B cell (primary cell): ENCODE results near the gene PLPP7.

Experiments used
- EZH2 ChIP-seq: IDR thresholded peaks from 2 replicates; pipeline ENCODE4 v1.6.1; 2012; ENCODE audit warnings: borderline replicate concordance, low read depth, mild to moderate bottlenecking, moderate library complexity, low read length; ENCODE audit not compliant: insufficient read depth, poor library complexity, severe bottlenecking
- TF ChIP-seq, protein P1 (sequence below): fragments of 200-600 bp; IDR thresholded peaks from one replicate; pipeline ENCODE4 v1.8.0; 2022; ENCODE audit warnings: antibody characterized with exemption, mild to moderate bottlenecking

DNA sequence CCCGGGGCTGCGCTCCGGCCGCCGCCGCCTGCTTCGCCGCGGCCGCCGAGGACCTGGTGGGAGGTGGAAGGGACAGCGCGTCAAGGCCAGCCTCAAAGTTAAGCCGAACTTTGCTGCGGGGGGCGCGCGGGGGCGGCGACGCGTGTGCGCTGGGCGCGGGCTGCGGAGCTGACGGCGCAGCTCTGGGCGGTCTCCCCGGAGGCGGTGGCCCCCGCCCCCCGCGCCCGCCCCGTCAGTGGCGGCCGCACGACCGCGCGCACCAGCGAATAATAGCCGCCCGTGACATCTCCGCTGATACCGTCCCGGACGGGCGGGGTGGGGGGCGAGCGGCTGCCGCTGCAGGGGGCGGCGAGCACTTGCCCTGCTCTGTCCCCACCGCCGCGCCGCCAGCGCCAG, 12.6 kb upstream of the PLPP7 start:
- TF ChIP-seq, protein P1, sequence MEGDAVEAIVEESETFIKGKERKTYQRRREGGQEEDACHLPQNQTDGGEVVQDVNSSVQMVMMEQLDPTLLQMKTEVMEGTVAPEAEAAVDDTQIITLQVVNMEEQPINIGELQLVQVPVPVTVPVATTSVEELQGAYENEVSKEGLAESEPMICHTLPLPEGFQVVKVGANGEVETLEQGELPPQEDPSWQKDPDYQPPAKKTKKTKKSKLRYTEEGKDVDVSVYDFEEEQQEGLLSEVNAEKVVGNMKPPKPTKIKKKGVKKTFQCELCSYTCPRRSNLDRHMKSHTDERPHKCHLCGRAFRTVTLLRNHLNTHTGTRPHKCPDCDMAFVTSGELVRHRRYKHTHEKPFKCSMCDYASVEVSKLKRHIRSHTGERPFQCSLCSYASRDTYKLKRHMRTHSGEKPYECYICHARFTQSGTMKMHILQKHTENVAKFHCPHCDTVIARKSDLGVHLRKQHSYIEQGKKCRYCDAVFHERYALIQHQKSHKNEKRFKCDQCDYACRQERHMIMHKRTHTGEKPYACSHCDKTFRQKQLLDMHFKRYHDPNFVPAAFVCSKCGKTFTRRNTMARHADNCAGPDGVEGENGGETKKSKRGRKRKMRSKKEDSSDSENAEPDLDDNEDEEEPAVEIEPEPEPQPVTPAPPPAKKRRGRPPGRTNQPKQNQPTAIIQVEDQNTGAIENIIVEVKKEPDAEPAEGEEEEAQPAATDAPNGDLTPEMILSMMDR: no peak
- TF ChIP-seq EZH2: no peak
